ELR (cell line): ENCODE data around the gene GALNT14.

Experiments
- DNase-seq: peaks from one replicate; pipeline ENCODE4 v3.0.0-alpha.2; 2015; ENCODE audit warnings: low read depth

The GALNT14 gene

DNA sequence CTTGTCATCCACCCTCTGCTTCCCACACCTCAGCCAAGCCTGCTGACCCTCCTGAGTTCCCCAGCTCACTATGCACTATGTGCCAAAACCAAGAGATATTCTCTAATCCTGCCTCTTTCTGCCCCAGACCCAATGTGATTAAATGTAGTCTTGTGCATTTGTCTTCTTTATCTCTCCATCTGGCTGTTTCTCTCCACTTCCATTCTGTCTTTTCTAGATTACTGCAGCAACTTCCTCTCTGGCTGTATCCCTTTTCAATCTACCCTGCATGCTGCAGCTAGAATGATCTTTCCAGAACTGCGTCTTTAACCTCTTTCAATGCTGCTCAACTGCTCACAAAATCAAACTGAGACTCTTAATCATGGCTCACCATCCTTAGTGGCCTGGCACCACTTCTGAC, 164.1 kb downstream of the GALNT14 start:
- DNase-seq = no peak

DNA sequence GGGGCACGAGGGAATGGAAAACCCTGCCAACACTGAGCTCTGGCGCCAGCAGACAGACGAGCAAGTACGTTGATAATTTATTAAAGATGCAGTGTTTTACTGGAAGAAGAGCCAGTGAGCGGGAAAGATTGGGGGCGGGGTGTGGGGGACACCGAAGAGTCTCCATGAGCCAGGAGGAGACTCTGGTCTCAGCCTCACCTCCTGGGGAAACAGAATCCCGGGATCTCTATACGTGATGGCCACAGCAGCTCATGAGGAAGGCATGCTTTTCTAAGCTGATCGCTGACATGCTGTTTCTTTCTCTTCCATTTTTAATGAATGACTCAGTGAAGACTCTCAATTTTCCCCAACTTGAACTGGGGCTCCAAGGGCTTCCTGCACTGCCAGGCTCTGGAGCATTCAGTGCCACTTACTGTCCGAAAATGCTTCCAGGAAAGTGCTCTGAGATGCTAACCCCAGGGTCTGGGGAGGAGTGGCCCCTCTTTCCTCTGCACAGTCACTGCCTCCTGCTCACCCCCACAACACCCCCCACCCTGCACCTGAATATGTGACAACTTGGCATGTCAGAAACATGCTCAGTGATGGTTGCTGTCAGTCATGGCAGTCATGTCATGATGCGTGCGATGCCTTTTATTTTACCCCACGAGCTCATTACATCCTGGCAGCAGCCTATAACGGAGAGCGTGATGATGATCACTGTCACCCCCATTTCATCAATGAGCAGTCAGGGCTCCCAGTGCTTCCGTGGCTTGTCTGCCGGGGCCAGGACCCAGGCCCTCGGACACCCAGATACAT, 166.8 kb downstream of the GALNT14 start:
- no peak for DNase-seq

DNA sequence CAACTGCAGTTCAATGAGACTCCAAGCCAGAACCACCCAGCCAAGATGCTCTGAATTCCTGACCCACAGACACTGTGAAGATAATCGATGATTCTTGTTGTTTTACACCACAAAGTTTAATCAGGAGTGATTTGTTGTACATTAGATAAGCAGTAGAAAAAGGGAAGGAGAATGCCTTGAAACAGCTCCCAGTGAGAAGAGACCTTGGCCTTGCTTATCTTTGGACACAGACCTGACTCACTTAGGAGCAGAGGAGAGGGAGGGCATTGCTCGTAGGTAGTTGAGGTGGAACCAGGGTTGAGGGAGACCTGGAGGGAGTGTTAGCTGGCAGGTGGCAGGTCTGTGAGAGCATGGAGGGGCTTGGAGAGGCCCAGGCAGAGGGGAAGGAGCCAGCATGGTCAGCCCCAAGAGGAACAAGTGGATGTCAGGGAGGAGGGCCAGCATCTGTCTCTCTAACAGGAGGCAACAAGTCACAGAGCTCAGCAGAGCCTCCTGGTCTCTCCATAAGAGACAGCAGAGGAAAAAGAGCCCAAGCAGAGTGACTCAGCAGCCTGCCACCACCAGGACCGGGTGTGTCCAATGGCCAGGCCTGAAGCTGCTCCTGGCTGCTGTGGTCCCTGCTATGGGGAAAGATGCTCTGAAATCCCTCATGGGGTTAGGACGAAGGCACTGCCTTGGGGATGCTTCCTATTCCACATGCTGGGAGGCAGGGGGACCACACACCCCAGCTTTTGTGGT, 169.4 kb downstream of the GALNT14 start:
- no peak for DNase-seq

DNA sequence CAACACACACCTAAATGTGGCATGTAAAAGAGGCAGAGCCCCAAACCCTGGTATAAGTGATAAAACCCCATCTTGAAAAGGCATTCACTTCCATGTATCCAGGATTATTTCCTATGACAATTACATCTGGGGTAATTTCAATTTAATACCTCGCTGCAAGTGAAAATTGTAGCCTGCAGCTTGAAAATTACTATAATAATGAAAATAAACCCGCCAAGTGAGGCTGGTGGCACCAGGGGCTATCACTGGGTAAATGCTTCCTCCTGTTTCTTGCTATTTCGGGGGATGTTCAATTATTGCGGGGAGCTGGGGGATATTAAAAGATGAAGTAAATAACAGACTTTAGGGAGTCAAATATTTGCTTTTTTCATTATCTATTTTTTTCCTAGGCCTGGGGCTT, 171.5 kb downstream of the GALNT14 start:
- DNase-seq = no peak

DNA sequence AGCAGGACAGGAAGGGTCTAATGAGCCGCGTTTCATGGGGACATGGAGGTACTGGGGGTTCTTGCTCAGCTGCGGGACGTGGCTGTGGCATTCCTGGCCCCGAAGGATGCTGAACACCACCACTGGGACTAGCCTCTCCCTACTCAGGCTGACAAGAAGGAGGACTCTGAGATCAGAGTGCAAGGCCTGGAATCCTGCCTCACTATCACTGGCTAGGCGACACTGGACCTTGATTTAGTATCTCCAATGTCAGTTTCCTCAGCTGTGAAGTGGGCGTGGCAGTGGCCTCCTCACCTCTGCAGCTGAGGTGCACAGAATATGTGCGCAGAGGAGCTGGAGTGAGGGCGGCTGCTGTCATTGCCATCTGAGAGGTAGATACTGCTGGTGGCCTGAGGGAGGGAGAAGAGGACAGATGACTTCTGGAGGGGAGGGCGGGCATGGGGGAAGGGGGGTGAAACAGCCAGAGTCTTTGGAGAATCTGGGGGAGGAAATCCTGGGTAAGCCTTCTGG, 173.2 kb downstream of the GALNT14 start:
- DNase-seq = no peak

DNA sequence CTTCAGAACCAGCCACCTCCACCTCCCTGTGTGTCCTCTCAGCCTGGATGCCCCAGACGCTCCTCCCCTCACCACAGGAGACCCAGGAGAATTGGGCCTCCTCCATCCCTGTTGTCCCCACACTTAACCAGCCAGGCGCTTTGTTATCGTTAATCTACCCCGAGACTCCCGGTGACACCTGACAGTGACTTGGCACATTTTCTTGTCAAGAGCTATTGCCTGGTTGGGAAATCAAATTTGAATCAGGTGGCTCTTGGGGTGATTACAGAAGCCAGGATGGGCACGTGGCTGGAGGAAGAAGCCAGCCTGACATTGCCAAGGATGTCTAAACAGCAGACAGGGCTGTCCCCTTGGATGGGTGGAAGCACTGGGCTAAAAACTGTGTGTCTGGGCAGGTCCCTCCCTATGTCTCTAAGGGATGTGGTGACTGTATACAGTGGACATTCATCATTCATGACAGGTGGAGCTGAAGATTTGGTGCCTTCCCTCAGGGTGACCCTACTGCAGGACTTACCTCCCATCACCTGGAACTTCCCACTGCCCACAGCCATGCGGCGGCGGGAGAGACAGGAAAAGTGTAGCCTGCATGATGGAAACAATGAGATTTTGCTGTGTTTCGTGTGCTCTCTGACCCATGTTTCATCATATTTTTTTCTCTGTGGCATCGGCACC, 173.8 kb downstream of the GALNT14 start:
- no peak for DNase-seq

DNA sequence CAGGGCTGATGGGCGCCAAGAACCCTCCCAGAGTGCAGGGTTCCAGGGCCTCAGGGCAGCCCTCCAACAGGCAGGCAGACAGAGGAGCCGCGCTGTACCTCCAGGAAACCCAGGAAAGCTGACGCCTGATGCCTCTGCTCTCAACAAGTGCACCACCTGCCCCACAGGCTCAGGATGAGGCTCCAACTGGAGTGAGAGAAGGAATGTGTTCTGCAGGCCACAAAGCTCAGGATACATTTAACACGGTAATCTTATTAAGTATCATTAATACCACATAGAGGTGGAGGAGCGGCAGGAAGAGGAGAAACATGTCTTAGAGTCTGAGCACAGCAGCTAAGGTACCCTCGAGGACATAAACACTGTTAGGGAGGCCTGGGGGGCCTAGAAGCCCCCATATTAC, 175.1 kb downstream of the GALNT14 start:
- no peak for DNase-seq

DNA sequence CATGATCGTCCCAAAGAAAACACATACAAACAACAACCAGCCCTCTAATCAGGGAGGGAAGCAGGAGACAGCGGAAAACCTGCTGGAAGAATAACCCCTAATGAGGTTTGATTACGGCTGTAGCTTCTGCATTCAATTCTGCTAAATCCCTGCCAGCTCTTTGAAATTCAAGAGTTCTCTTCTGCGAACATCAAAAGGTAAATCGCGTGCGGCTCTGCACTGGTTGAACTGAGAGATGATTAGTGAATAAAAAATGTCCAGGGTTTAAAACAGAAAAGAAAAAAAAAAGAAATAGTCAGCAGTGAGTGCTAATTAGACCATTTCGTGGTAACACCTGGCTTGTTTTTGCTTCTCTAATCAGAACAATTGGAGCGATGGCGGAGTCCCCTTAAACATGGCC, 178.0 kb downstream of the GALNT14 start:
- no peak for DNase-seq

DNA sequence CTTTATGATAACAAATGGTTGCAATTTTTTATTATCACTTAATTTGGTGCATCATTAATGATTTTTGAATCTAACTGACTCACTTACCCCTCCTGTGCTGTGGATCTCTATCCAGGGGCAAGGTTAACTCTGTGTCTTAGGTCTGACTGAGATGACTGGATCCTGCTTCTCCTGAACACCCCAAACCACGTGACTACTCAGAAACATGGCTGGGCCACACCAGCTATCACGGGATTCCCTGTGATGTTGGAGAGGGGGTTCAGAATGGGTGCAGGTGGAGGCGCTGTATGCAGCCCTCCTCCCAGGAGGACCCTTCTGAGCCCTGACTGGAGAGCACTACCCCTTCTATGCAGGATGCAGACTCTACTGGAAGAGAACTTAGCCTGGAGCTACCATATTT, 178.6 kb downstream of the GALNT14 start:
- DNase-seq = no peak

DNA sequence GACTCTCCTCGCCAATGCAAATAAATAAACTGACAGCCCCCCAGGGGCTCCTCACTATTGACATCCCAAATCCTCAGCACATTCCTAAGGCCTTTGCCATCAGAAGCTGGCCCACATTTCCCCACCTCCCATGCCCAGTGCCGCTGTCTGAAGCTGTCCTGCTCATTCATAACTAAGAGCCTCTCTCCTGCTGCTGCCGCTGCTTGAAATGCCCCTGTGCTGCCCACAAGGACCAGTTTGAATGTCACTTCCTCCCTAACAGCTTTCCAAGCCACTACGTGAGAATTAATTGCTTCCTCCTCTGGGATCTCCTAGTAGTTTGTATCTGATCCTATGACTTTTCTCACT, 179.3 kb downstream of the GALNT14 start:
- no peak for DNase-seq

DNA sequence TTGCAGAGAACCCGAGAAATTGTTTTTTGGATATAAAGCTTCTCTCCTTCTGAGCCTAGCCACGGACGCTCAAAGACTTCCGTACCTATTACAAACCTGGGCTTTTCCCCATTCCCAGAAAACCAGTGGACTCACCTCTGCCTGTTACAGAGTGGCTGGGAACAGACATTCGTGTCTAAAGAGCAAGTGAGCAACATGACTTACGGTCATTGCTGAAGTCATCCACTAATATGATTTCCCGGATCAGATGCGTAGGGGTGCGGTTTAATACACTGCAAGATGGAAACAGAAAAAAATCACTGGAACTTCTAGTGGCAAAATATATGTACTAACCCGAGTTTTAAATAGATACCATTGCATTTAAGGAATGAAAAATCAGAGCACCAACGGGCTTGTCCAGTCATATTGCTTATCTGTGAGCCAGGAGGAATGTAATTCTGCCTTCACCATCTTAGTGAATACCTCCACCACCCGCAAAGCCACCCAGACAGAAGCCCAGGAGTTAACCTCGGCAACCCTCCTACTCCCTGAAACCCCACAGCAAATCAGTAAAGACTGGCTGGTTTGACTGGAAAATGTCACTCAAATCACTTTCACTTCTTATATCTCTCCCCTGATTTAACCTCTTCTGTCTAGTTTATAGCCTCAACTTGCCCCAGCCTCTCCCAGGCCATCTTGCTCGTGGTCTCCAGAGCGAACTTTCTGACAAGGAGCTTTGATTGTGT, 179.9 kb downstream of the GALNT14 start:
- no peak for DNase-seq

DNA sequence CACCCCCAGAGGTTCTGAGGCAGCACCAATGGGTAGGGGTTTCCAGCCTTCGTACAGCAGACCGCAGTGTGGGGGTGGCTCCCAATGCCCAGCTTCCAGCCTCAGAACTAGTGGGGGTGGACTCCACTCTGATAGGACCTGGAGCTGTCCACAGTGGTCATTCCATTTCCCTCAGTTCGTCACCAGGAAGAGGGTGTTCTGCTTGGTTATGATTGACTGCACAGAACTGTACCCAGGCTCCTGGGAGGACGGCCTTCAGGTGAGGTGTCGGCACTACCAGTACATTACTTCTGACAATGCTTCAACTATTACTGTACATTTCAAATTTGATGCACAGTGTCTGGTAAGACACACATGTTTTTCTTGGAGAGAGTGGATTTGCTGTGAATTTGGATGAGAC, 180.6 kb downstream of the GALNT14 start:
- DNase-seq = no peak

DNA sequence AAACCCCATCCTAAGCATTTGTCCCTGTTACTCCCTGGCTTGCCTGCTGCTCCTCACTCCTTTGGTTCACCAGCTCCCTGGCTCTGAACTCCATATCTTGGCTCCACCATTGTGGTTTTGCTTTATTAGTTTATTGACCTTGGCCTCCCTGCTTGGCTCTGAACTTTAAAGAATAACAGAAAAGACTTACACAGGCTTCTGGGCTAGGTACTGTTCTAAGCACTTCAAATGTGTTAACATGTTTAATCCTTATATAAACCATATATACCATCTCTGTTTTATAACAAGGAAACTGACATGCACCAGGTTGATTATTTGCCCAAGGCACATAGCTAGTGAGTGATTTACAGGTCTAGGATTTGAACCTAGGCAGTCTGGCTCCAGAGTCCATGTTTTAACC, 181.2 kb downstream of the GALNT14 start:
- DNase-seq = no peak

DNA sequence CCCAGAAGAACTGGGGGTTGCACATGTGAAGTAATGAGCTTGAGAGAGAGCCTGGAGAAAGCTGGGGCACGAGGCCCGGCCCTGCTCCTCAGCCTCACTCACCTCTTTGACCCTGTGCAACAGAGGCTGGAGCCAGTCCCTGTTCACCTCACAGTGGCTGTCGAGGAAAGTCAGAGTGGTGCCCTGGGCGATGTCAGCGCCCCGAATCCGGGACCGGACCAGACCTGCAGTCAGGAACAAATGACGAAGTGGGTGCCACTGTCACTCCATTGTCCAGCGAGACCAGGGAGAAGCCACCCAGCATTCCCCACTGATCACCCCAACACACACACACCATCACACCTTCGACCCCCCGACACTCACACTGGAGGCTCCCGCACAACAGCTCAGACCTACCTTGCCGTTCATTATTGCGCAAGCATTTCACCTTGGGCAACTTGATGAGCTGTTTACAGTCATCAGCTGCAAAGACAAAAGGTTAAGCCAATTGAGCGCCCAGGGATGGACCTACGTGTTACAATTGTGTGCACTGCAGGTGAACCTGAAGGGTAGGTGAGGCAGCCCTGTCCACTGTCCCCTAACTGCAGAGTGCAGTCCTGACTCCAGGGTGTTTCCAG, 182.6 kb downstream of the GALNT14 start:
- DNase-seq = no peak

DNA sequence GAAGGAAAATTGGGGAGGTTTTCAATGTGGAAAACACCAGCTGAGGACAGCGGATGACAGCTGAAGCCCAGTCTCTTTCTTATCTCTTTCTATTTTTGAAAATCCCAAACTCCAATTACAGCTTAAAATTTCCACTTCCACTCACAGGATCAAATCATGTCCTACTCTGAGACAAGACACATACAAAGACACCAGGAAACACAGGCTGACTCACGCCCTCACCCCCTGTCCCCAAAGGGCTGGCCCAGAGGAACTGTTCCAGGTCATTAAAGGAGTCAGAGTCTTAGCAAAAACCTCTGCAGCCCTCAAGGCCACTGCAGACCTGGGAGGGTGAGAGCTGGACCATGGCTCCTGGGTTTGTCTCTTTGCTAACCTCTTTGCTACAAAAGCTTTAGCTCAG, 187.9 kb downstream of the GALNT14 start:
- DNase-seq = no peak

DNA sequence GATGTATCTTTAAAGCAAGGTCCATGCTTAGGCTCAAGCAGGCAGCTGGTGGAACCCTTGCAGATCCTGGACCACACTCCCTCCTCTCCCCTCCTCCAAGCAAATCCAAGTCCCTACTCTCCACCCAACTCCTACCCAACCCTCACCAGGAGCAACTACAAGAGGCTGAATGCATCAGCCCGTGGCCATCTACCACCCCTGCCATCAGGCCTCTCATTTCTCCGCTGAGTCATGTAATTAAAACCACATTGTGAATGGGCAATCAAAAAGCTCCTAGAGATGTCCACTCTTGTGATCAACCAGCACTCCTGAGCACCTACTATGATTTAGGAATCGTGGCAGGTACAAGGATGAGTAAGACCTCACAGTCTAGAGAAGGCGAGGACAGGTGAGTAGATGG, 188.8 kb downstream of the GALNT14 start:
- no peak for DNase-seq

DNA sequence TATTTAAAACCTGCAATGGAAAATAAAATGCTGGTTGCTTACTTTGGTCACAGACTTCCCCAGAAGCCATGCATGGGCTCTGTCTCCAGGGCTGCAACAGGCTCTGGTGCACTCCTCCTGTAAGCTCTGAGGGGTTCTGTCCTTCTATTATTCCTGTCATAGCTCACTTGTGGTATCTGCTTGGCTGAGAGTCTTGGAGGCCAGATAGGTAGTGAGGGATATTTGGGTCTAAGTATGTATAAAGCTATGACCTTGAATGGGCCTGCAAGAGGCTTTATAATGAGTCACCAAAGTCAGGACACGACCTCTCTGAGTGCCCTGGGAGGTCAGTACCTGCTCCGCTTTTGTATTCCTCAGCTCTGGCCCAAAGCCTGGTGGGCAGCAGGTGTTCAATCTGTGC, 189.4 kb downstream of the GALNT14 start:
- no peak for DNase-seq

DNA sequence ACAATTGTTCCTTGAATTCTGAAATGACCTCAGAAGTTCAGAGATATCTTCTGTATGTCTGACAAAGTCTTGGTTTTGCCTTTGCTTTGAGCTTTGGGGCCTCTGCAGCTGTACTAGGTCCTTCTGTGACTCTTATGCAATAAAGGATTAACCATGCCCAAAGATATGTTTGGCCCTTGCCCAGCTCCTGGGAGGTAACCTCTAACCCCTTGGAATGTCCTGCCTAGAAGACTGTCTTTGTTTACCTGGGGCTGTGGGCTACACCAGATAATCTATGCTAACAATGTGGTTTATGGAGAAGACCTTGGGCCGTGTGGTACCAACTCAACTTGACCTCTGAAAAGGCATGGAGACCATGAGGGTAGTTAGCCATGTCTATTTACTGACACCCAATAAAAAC, 190.1 kb downstream of the GALNT14 start:
- no peak for DNase-seq

DNA sequence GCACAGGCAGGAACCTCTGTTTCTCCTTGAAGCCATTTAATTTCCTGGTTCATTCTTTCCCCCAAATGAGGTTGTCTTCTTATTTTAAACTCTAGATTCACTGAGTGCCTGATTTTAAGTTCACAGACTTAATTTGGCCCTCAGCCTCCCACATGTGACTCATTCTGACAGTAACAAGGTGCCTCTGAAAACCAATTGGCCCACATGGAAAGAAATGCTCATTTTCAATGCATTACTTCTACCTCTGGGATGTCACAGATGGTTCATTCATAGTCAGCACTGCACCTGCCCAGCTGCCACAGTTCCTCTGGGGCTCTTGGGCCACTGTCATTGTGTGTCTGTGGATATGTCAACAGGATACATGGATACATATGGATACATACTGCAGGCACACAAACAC, 190.6 kb downstream of the GALNT14 start:
- DNase-seq = no peak

DNA sequence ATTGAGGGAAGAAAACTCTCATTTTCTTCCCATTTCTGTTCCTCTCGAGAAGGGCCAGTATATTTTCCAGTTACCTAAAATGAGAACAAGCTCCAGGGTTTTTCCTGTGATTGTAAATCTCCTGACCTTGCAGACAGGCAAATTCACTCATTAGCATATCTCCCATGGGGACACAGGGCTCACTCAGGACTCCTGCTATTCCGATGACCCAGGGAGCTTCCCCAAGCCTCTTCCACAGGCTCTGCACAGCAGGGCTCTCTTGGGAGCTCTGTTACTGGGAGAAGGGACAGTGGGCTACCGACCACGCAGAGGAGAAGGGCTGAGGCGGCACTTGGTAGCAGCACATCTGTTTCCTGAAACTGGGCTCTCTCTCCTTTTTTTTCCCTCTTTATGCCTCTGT, 195.8 kb downstream of the GALNT14 start:
- no peak for DNase-seq

DNA sequence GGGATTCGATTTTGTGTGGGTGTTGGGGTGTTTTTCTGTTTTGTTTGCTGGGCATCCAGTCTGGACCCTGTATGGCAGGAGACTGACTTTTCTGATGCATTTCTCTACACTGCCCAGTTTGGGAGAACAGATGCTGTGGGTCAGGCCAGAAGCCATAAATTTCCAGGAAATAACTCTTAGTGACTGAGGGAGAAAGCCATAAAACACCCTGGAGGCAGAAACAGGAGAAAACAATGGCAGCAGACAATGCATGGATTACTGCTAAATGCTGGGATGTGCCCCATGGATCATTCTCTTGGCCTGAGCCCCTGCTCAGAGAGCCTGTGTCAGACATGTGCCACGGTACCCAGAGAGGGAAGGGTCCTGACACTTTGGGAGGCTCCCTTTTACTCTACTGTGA, 197.4 kb downstream of the GALNT14 start:
- DNase-seq = no peak

DNA sequence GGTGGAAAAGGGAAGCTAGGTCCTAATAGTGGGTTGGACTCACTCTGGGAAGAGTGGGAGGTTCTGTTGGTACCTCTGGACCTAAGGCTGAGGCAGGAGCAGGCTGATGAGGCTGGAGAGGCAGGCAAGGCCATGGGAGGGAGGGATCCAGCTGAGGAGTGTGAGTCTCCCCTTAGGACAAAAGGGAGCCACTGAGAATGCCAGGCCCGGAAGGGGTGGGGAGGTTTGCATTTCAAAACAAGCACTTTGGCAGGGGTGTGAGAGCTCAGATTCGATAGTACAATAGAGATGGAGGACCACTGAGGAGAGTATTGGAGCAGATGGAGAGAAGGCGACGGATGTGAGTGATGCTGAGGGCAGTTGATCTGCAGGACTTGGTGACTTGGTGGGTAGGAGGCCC, 198.9 kb downstream of the GALNT14 start:
- no peak for DNase-seq
